HepG2 (cell line): Measurements from ENCODE around the gene NECTIN3. TPM values are rescaled to one million over a fixed set of nuclear protein-coding genes. Genes with fewer than 3 reads are reported as not detected.

Experiments used
- AHDC1 ChIP-seq: sonication (generic); formaldehyde crosslinking; IDR thresholded peaks from 2 replicates; pipeline ENCODE4 v1.5.1; 2020; ENCODE audit warnings: mild to moderate bottlenecking, missing genetic modification reagents, borderline replicate concordance
- CREM ChIP-seq, 2 experiments: sonication (generic) in 1 of 2; formaldehyde crosslinking in 1 of 2; IDR thresholded peaks; 2 replicates each; pipeline versions ENCODE4 v1.4.0 to v1.6.1; 2016 to 2020; ENCODE audit warnings: antibody characterized with exemption in 1 of 2, mild to moderate bottlenecking in 1 of 2, missing genetic modification reagents in 1 of 2
- EP300 ChIP-seq, 3 experiments: sonication (generic) in 1 of 3; formaldehyde crosslinking in 1 of 3; IDR thresholded peaks; 2 replicates each; pipeline versions ENCODE4 v1.5.1 to v1.6.1; 2011 to 2020; ENCODE audit warnings: low read depth in 2 of 3, low read length in 2 of 3, borderline replicate concordance in 1 of 3, improper control_type of control experiment in 1 of 3, mild to moderate bottlenecking in 1 of 3, missing genetic modification reagents in 1 of 3, moderate library complexity in 1 of 3
- FOXA3 ChIP-seq: IDR thresholded peaks from 2 replicates; pipeline ENCODE4 v1.6.1; 2016; ENCODE audit warnings: missing genetic modification reagents, missing compliant biosample characterization
- GFI1 ChIP-seq: sonication (generic); formaldehyde crosslinking; IDR thresholded peaks from 2 replicates; pipeline ENCODE4 v1.5.0; 2020; ENCODE audit warnings: missing genetic modification reagents, mild to moderate bottlenecking, borderline replicate concordance
- ISL2 ChIP-seq: sonication (generic); formaldehyde crosslinking; IDR thresholded peaks from 2 replicates; pipeline ENCODE4 v1.5.0; 2020; ENCODE audit warnings: missing genetic modification reagents
- KDM2A ChIP-seq: sonication (generic); formaldehyde crosslinking; IDR thresholded peaks from 2 replicates; pipeline ENCODE4 v1.4.0; 2020; ENCODE audit warnings: low read depth, missing genetic modification reagents, borderline replicate concordance
- MED1 ChIP-seq: sonication (generic); formaldehyde crosslinking; IDR thresholded peaks from 2 replicates; pipeline ENCODE4 v1.4.0; 2020; ENCODE audit warnings: missing genetic modification reagents
- NFIB ChIP-seq: sonication (generic); formaldehyde crosslinking; IDR thresholded peaks from 2 replicates; pipeline ENCODE4 v1.9.0; 2021; ENCODE audit warnings: missing genetic modification reagents, mild to moderate bottlenecking, borderline replicate concordance
- REST ChIP-seq, 2 experiments: IDR thresholded peaks; 2 replicates each; pipeline ENCODE4 v1.6.1; 2011 to 2012; ENCODE audit warnings: low read length in 2 of 2, borderline replicate concordance in 1 of 2, low read depth in 1 of 2, mild to moderate bottlenecking in 1 of 2, moderate library complexity in 1 of 2
- RFXAP ChIP-seq: sonication (generic); formaldehyde crosslinking; IDR thresholded peaks from 2 replicates; pipeline ENCODE4 v1.4.0; 2020; ENCODE audit warnings: missing genetic modification reagents, borderline replicate concordance
- RXRB ChIP-seq: IDR thresholded peaks from 2 replicates; pipeline ENCODE4 v1.6.1; 2016; ENCODE audit warnings: borderline replicate concordance, missing genetic modification reagents, missing compliant biosample characterization
- SAP130 ChIP-seq: IDR thresholded peaks from 2 replicates; pipeline ENCODE4 v1.6.1; 2016; ENCODE audit warnings: low read depth
- SP5 ChIP-seq: IDR thresholded peaks from 2 replicates; pipeline ENCODE4 v1.6.1; 2016; ENCODE audit warnings: low read depth, borderline replicate concordance
- ZBTB33 ChIP-seq: sonication (generic); formaldehyde crosslinking; IDR thresholded peaks from 2 replicates; pipeline ENCODE4 v1.4.0; 2020; ENCODE audit warnings: missing genetic modification reagents
- ZNF839 ChIP-seq: sonication (generic); formaldehyde crosslinking; IDR thresholded peaks from 2 replicates; pipeline ENCODE4 v1.4.0; 2020; ENCODE audit warnings: missing genetic modification reagents, mild to moderate bottlenecking, borderline replicate concordance
- ZSCAN12 ChIP-seq: sonication (generic); formaldehyde crosslinking; IDR thresholded peaks from 2 replicates; pipeline ENCODE4 v1.9.0; 2021; ENCODE audit warnings: mild to moderate bottlenecking, missing genetic modification reagents
- polyA plus RNA-seq, 8 experiments: library from polyadenylated mRNA; depleted of rRNA in 3 of 8; stranded (reverse) in 7 of 8; unstranded in 1 of 8; fragments of >200 nt; fragmentation: Illumina TruSeq in 4 of 8; extraction: Trizol in 4 of 8; gene quantifications; 2 replicates each; pipeline versions ENCODE4 v1.2.1 to v1.2.3, GENCODE V29; 2011 to 2016; ENCODE audit warnings: low read depth in 4 of 8, missing spikeins in 1 of 8, mixed read lengths in 1 of 8; ENCODE audit not compliant: insufficient read depth in 1 of 8
- total RNA-seq, 5 experiments: library from RNA; depleted of rRNA; stranded (reverse); fragments of >200 nt; fragmentation: Illumina TruSeq; extraction: Trizol; gene quantifications; 2 replicates each; pipeline ENCODE4 v1.2.3, GENCODE V29; 2016; ENCODE audit warnings: low read depth in 1 of 5

NECTIN3 gene
- total and polyA plus RNA-seq, 2 of the 13 experiments (the other 11 are each of a cell fraction or from before 2014, with no cell fraction given), result 10.4 to 45.1 TPM

GRCh38 chr3:111047812-111048435, 23.7 kb upstream of the NECTIN3 start (continued):
- TF ChIP-seq REST (IDR thresholded peaks at IDR 0.05; ENCODE audit: borderline replicate concordance in 1 of 2, low read depth in 1 of 2, low read length in 2 of 2), result no peak
- no peak for TF ChIP-seq ZBTB33 (CRISPR knock-in tag)
- no peak for TF ChIP-seq KDM2A
- no peak for TF ChIP-seq ZSCAN12 (CRISPR knock-in tag)
- peak in 1 of 2 experiments; percentile 63; a peak in 2 of 4 replicates for TF ChIP-seq EP300 (IDR thresholded peaks at IDR 0.05; ENCODE audit: low read depth in 2 of 2, low read length in 2 of 2)
- TF ChIP-seq EP300 (CRISPR knock-in tag; IDR thresholded peaks at IDR 0.05; ENCODE audit: borderline replicate concordance), result no peak
- no peak for TF ChIP-seq NFIB (CRISPR knock-in tag)
- TF ChIP-seq SAP130 (CRISPR knock-in tag), result peak; percentile 12; the same call in 1 of the 2 replicates
- TF ChIP-seq FOXA3 (CRISPR knock-in tag), result peak; percentile 50; the same call in 1 of the 2 replicates
- TF ChIP-seq CREM (IDR thresholded peaks at IDR 0.05), result no peak
- no peak for TF ChIP-seq CREM (CRISPR knock-in tag; IDR thresholded peaks at IDR 0.05)
- peak; percentile 24; the same call in 1 of the 2 replicates for TF ChIP-seq GFI1 (CRISPR knock-in tag)
- TF ChIP-seq ISL2 (CRISPR knock-in tag), result peak; percentile 67; the same call in 1 of the 2 replicates
- no peak for TF ChIP-seq RXRB
- TF ChIP-seq ZNF839 (CRISPR knock-in tag), result no peak
- TF ChIP-seq AHDC1, result peak; percentile 58; the same call in 1 of the 2 replicates
- TF ChIP-seq MED1 (CRISPR knock-in tag), result no peak
- TF ChIP-seq RFXAP (CRISPR knock-in tag), result no peak
- TF ChIP-seq SP5 (CRISPR knock-in tag), result no peak
